22Rv1 (cell line): ENCODE data around the gene COX14.

Experiments
- H3K27ac ChIP-seq: fragments of 450-650 bp; 2 replicates; pipeline ENCODE4 v1.5.1; 2017
- CTCF ChIP-seq: fragments of 450-650 bp; IDR thresholded peaks from 2 replicates; pipeline ENCODE4 v1.5.1; 2017; ENCODE audit warnings: mild to moderate bottlenecking
- ZFX ChIP-seq: fragments of 450-650 bp; IDR thresholded peaks from 2 replicates; pipeline ENCODE4 v1.6.1; 2017; ENCODE audit warnings: antibody characterized with exemption, borderline replicate concordance

COX14 gene

GRCh38 chr12:50160643-50161042, 48.6 kb downstream of the COX14 start:
- no peak for TF ChIP-seq ZFX
- TF ChIP-seq CTCF: no peak
- H3K27ac ChIP-seq: no peak overlapping the region

- no peak overlapping the region for H3K27ac ChIP-seq
- TF ChIP-seq CTCF (no peak), ZFX (no peak)
Observed at GRCh38 chr12:50162230-50162629, 50.2 kb downstream of the COX14 start.

GRCh38 chr12:50164963-50165362, 52.9 kb downstream of the COX14 start:
- TF ChIP-seq CTCF (no peak), ZFX (no peak)
- no peak overlapping the region for H3K27ac ChIP-seq

GRCh38 chr12:50166799-50167048, 54.7 kb downstream of the COX14 start:
- peak overlapping the region; percentile 71 for H3K27ac ChIP-seq
- no peak for TF ChIP-seq ZFX
- no peak for TF ChIP-seq CTCF

- TF ChIP-seq ZFX: no peak
- peak within 1 kb of the TSS; percentile 71 for H3K27ac ChIP-seq
Observed at GRCh38 chr12:50167049-50167828, 55.2 kb downstream of the COX14 start, which contains the start of gene CERS5. Gene CERS5 (minus strand): TSS chr12:50167369. CDS start chr12:50167297, 72 bp downstream.
